MM.1S (cell line): ENCODE data around the gene EIF3A.

ENCODE experiments used
- DNase-seq: peaks from one replicate; pipeline ENCODE4 v3.0.0-alpha.2; 2015
- H2AFZ ChIP-seq: fragments of 300-600 bp; sonication (generic); 2 replicates; pipeline ENCODE4 v1.6.0; 2016; ENCODE audit warnings: antibody characterized with exemption, low read length
- H3F3A ChIP-seq: fragments of 300-600 bp; sonication (generic); 2 replicates; pipeline ENCODE4 v1.6.1; 2016; ENCODE audit warnings: mild to moderate bottlenecking, antibody characterized with exemption, low read length, moderate library complexity, mixed read lengths; ENCODE audit not compliant: insufficient read depth
- H3K27ac ChIP-seq: fragments of 300-600 bp; sonication (generic); 2 replicates; pipeline ENCODE4 v1.5.1; 2016; ENCODE audit warnings: mild to moderate bottlenecking, low read length
- H3K27me3 ChIP-seq: fragments of 300-600 bp; sonication (generic); replicated peaks from 2 replicates; pipeline ENCODE4 v1.6.0; 2016; ENCODE audit warnings: low read length; ENCODE audit not compliant: insufficient read depth
- H3K36me3 ChIP-seq: fragments of 300-600 bp; sonication (generic); replicated peaks from 2 replicates; pipeline ENCODE4 v1.6.1; 2016; ENCODE audit warnings: mild to moderate bottlenecking, low read length, mixed read lengths; ENCODE audit not compliant: insufficient read depth
- H3K4me1 ChIP-seq: fragments of 300-600 bp; sonication (generic); 2 replicates; pipeline ENCODE4 v1.6.1; 2016; ENCODE audit warnings: low read length, mixed read lengths
- H3K4me2 ChIP-seq: fragments of 300-600 bp; sonication (generic); 2 replicates; pipeline ENCODE4 v1.6.0; 2016; ENCODE audit warnings: low read depth, low read length
- H3K4me3 ChIP-seq: fragments of 300-600 bp; sonication (generic); 2 replicates; pipeline ENCODE4 v1.5.1; 2016; ENCODE audit warnings: low read length, mixed read lengths
- H3K79me2 ChIP-seq: fragments of 300-600 bp; sonication (generic); 2 replicates; pipeline ENCODE4 v1.6.1; 2016; ENCODE audit warnings: mixed run types, low read length, mixed read lengths
- H3K9ac ChIP-seq: fragments of 300-600 bp; sonication (generic); 2 replicates; pipeline ENCODE4 v1.6.1; 2016; ENCODE audit warnings: low read length, mixed read lengths
- H3K9me2 ChIP-seq: fragments of 300-600 bp; sonication (generic); replicated peaks from 2 replicates; pipeline ENCODE4 v1.6.1; 2016; ENCODE audit warnings: mild to moderate bottlenecking, low read length, mixed read lengths; ENCODE audit not compliant: insufficient read depth
- H3K9me3 ChIP-seq: fragments of 300-600 bp; sonication (generic); replicated peaks from 2 replicates; pipeline ENCODE4 v1.6.1; 2016; ENCODE audit warnings: mild to moderate bottlenecking, low read length, mixed read lengths; ENCODE audit not compliant: insufficient read depth
- H4K20me1 ChIP-seq: fragments of 300-600 bp; sonication (generic); 2 replicates; pipeline ENCODE4 v1.6.1; 2016; ENCODE audit warnings: mild to moderate bottlenecking, low read length, moderate library complexity, mixed read lengths; ENCODE audit not compliant: insufficient read depth
- CTCF ChIP-seq: fragments of 300-600 bp; sonication (generic); IDR thresholded peaks from 2 replicates; pipeline ENCODE4 v1.5.1; 2016; ENCODE audit warnings: antibody characterized with exemption, low read length, mixed read lengths
- EZH2 ChIP-seq: fragments of 300-600 bp; sonication (generic); optimal IDR thresholded peaks from 2 replicates; pipeline ENCODE3; 2017; ENCODE audit warnings: low read depth, mild to moderate bottlenecking, antibody characterized with exemption, low read length, mixed read lengths
- EZH2phosphoT487 ChIP-seq: fragments of 300-600 bp; sonication (generic); IDR thresholded peaks from 2 replicates; pipeline ENCODE4 v1.6.1; 2018; ENCODE audit warnings: antibody characterized with exemption, low read length

EIF3A gene

GRCh38 chr10:119118231-119118630, 37.6 kb upstream of the EIF3A start:
- no peaks in the 10 kb centered on the region for H4K20me1 ChIP-seq
- no peak overlapping the region for H3K4me3 ChIP-seq
- H3K27me3 ChIP-seq, result no peaks in the 10 kb centered on the region
- no peaks in the 10 kb centered on the region; the same call in 1 of the 2 replicates for H3K36me3 ChIP-seq
- H3K4me1 ChIP-seq, result peaks cover 9% of the 10 kb centered on the region; the same call in 1 of the 2 replicates
- no peak overlapping the region for H2AFZ ChIP-seq
- no peak for DNase-seq
- peaks cover 4% of the 10 kb centered on the region; the same call in 1 of the 2 replicates for H3K79me2 ChIP-seq
- no peaks in the 10 kb centered on the region for H3K9me3 ChIP-seq
- no peaks in the 10 kb centered on the region for H3K9me2 ChIP-seq
- H3K27ac ChIP-seq, result no peak overlapping the region
- H3F3A ChIP-seq, result peaks cover 22% of the 10 kb centered on the region
- H3K4me2 ChIP-seq, result no peak overlapping the region
- no peak overlapping the region for H3K9ac ChIP-seq
- TF ChIP-seq CTCF (no peak), EZH2 (no peak), EZH2phosphoT487 (no peak)

GRCh38 chr10:119116326-119116951, 35.8 kb upstream of the EIF3A start:
- H3K9me2 ChIP-seq, result no peaks in the 10 kb centered on the region
- H3K4me1 ChIP-seq, result peaks cover 9% of the 10 kb centered on the region; the same call in 1 of the 2 replicates
- DNase-seq, result no peak
- no peaks in the 10 kb centered on the region for H3K27me3 ChIP-seq
- H3F3A ChIP-seq, result peaks cover 22% of the 10 kb centered on the region
- peaks cover 3% of the 10 kb centered on the region; the same call in 1 of the 2 replicates for H3K79me2 ChIP-seq
- TF ChIP-seq CTCF (no peak), EZH2 (no peak), EZH2phosphoT487 (no peak)
- no peak overlapping the region for H3K4me2 ChIP-seq
- H2AFZ ChIP-seq, result no peak overlapping the region
- no peaks in the 10 kb centered on the region for H4K20me1 ChIP-seq
- no peaks in the 10 kb centered on the region for H3K9me3 ChIP-seq
- no peak overlapping the region for H3K27ac ChIP-seq
- no peak overlapping the region for H3K4me3 ChIP-seq
- H3K36me3 ChIP-seq, result no peaks in the 10 kb centered on the region; the same call in 1 of the 2 replicates
- H3K9ac ChIP-seq, result no peak overlapping the region

- Histone ChIP-seq H3K4me2 (no peak overlapping the region), H3K79me2 (no peaks in the 10 kb centered on the region), H3F3A (peaks cover 18% of the 10 kb centered on the region), H3K4me3 (no peak overlapping the region), H3K9me3 (no peaks in the 10 kb centered on the region), H3K36me3 (no peaks in the 10 kb centered on the region; the same call in 1 of the 2 replicates), H4K20me1 (no peaks in the 10 kb centered on the region), H3K9ac (no peak overlapping the region), H3K27me3 (no peaks in the 10 kb centered on the region), H3K4me1 (peaks cover 5% of the 10 kb centered on the region; the same call in 1 of the 2 replicates), H2AFZ (no peak overlapping the region), H3K9me2 (no peaks in the 10 kb centered on the region), H3K27ac (no peak overlapping the region)
- DNase-seq, result no peak
- no peak for TF ChIP-seq EZH2phosphoT487
- TF ChIP-seq EZH2, result no peak
- TF ChIP-seq CTCF, result no peak
Measured at GRCh38 chr10:119115926-119116325, 35.3 kb upstream of the EIF3A start.
